H1 (cell line): ENCODE results near the gene VGLL4. TPM values are rescaled to one million over a fixed set of nuclear protein-coding genes. Genes with fewer than 3 reads are reported as not detected.
A peak's percentile ranks its signal among the peaks of the same experiment; 100 is the strongest.

Experiments
- CTCF ChIA-PET: fragments of 300-600 bp; sonication (Branson Sonifier 250); formaldehyde crosslinking; loops from one replicate; lab custom pipeline; 2021; ENCODE audit not compliant: partially characterized antibody; lab: Charles Lee
- POLR2A ChIA-PET: fragments of 300-600 bp; sonication (Branson Sonifier 250); formaldehyde crosslinking; loops from one replicate; lab custom pipeline; 2021; ENCODE audit warnings: inconsistent platforms; ENCODE audit not compliant: partially characterized antibody; lab: Charles Lee
- DNase-seq, 2 experiments: peaks; one replicate each; pipeline versions ENCODE4 v3.0.0 to v3.0.0-alpha.2; 2010 to 2022; ENCODE audit warnings: low spot score in 2 of 2, low read depth in 1 of 2, mixed read lengths in 1 of 2
- FAIRE-seq: peaks from 2 replicates; lab custom pipeline; 2011; peaks lifted over from hg19 to GRCh38; lab: Jason Lieb, UNC
- H2AFZ ChIP-seq: 2 replicates; pipeline ENCODE4 v1.8.1; 2012; ENCODE audit warnings: low read length, inconsistent platforms
- H2AK5ac ChIP-seq: 2 replicates; pipeline ENCODE4 v1.6.1; 2013; ENCODE audit warnings: low read depth, low read length
- H2BK120ac ChIP-seq: replicated peaks from 2 replicates; pipeline ENCODE3; 2013; ENCODE audit warnings: low read depth, low read length, inconsistent platforms
- H2BK12ac ChIP-seq: 2 replicates; pipeline ENCODE4 v1.6.1; 2013; ENCODE audit warnings: low read depth, low read length
- H2BK15ac ChIP-seq: 2 replicates; pipeline ENCODE4 v1.6.1; 2013; ENCODE audit warnings: low read length
- H2BK20ac ChIP-seq: 2 replicates; pipeline ENCODE4 v1.6.1; 2013; ENCODE audit warnings: low read length
- H2BK5ac ChIP-seq: 2 replicates; pipeline ENCODE4 v1.6.1; 2013; ENCODE audit warnings: low read depth, low read length
- H3K14ac ChIP-seq: 2 replicates; pipeline ENCODE4 v1.6.1; 2013; ENCODE audit warnings: inconsistent platforms; ENCODE audit not compliant: insufficient read length
- H3K18ac ChIP-seq: 2 replicates; pipeline ENCODE4 v1.6.1; 2013; ENCODE audit warnings: low read length; ENCODE audit errors: extremely low read depth
- H3K23ac ChIP-seq: 2 replicates; pipeline ENCODE4 v1.6.1; 2013; ENCODE audit warnings: inconsistent platforms; ENCODE audit not compliant: insufficient read length
- H3K23me2 ChIP-seq: 2 replicates; pipeline ENCODE4 v1.6.1; 2013; ENCODE audit warnings: low read depth, low read length
- H3K27ac ChIP-seq: 2 replicates; pipeline ENCODE4 v1.6.1; 2011; ENCODE audit warnings: low read depth, low read length, inconsistent platforms
- H3K27me3 ChIP-seq, 4 experiments: replicated peaks in 1 of 4; 1 replicate in 1 of 4; 2 replicates in 3 of 4; pipeline versions ENCODE4 v1.6.1 to v1.8.1; 2011 to 2013; ENCODE audit warnings: low read length in 3 of 4, mild to moderate bottlenecking in 3 of 4, inconsistent platforms in 2 of 4, mixed read lengths in 2 of 4, moderate library complexity in 1 of 4; ENCODE audit not compliant: control insufficient read depth in 3 of 4, insufficient read depth in 3 of 4; ENCODE audit errors: extremely low read depth in 1 of 4
- H3K36me3 ChIP-seq, 4 experiments: 2 replicates each; pipeline versions ENCODE4 v1.6.1 to v1.8.1; 2011 to 2013; ENCODE audit warnings: mild to moderate bottlenecking in 4 of 4, low read length in 3 of 4, moderate library complexity in 2 of 4, control low read depth in 1 of 4, inconsistent platforms in 1 of 4; ENCODE audit not compliant: insufficient read depth in 4 of 4, control insufficient read depth in 2 of 4
- H3K4ac ChIP-seq: replicated peaks from 2 replicates; pipeline ENCODE3; 2013; ENCODE audit warnings: low read length, low read depth, mixed read lengths, inconsistent platforms; ENCODE audit not compliant: insufficient read length
- H3K4me1 ChIP-seq, 4 experiments: replicated peaks in 1 of 4; 1 replicate in 1 of 4; 2 replicates in 3 of 4; pipeline versions ENCODE4 v1.6.1 to v1.8.1; 2011 to 2013; ENCODE audit warnings: low read length in 3 of 4, inconsistent platforms in 2 of 4, mixed read lengths in 1 of 4; ENCODE audit not compliant: insufficient read depth in 4 of 4, control insufficient read depth in 3 of 4
- H3K4me2 ChIP-seq, 2 experiments: 2 replicates each; pipeline versions ENCODE4 v1.6.1 to v1.8.1; 2011 to 2013; ENCODE audit warnings: low read depth in 2 of 2, low read length in 2 of 2, control low read depth in 1 of 2, inconsistent platforms in 1 of 2, mild to moderate bottlenecking in 1 of 2; ENCODE audit not compliant: insufficient read depth in 1 of 2
- H3K4me3 ChIP-seq, 4 experiments: fragments of 200-600, 300-600 bp in 1 of 4; sonication (generic), shearing (Covaris generic), sonication (Bioruptor Twin) in 1 of 4; 2 replicates each; pipeline versions ENCODE4 v1.5.1 to v1.8.1; 2011 to 2016; ENCODE audit warnings: low read length in 4 of 4, low read depth in 3 of 4, control low read depth in 2 of 4, inconsistent platforms in 2 of 4, mild to moderate bottlenecking in 2 of 4, mixed read lengths in 1 of 4, moderate library complexity in 1 of 4; ENCODE audit not compliant: insufficient read depth in 2 of 4; ENCODE audit errors: extremely low read depth in 1 of 4
- H3K56ac ChIP-seq: replicated peaks from 2 replicates; pipeline ENCODE3; 2013; ENCODE audit warnings: low read depth, mild to moderate bottlenecking, mixed read lengths, low read length, inconsistent platforms; ENCODE audit not compliant: insufficient read length
- H3K79me1 ChIP-seq: 2 replicates; pipeline ENCODE4 v1.6.1; 2013; ENCODE audit warnings: low read depth, low read length, control low read depth
- H3K79me2 ChIP-seq, 2 experiments: 2 replicates each; pipeline versions ENCODE4 v1.6.1 to v1.8.1; 2012 to 2013; ENCODE audit warnings: low read length in 2 of 2, mild to moderate bottlenecking in 2 of 2, inconsistent platforms in 1 of 2; ENCODE audit not compliant: insufficient read depth in 2 of 2, control insufficient read depth in 1 of 2
- H3K9ac ChIP-seq, 4 experiments: replicated peaks in 1 of 4; 1 replicate in 1 of 4; 2 replicates in 3 of 4; pipeline versions ENCODE4 v1.6.1 to v1.8.1; 2011 to 2013; ENCODE audit warnings: low read depth in 3 of 4, low read length in 3 of 4, control low read depth in 2 of 4, mild to moderate bottlenecking in 2 of 4, moderate library complexity in 2 of 4, inconsistent platforms in 1 of 4; ENCODE audit errors: extremely low read depth in 1 of 4
- H3K9me3 ChIP-seq, 2 experiments: 2 replicates each; pipeline versions ENCODE4 v1.6.1 to v1.8.1; 2012 to 2013; ENCODE audit warnings: mild to moderate bottlenecking in 2 of 2, moderate library complexity in 2 of 2, control low read depth in 1 of 2, inconsistent platforms in 1 of 2, low read depth in 1 of 2, low read length in 1 of 2, mixed read lengths in 1 of 2; ENCODE audit not compliant: insufficient read depth in 2 of 2
- H4K20me1 ChIP-seq, 2 experiments: replicated peaks in 1 of 2; 2 replicates each; pipeline versions ENCODE3 to v1.8.1; 2011 to 2013; ENCODE audit warnings: inconsistent platforms in 2 of 2, low read length in 2 of 2, mild to moderate bottlenecking in 1 of 2; ENCODE audit not compliant: insufficient read depth in 2 of 2, control insufficient read depth in 1 of 2
- H4K5ac ChIP-seq: 2 replicates; pipeline ENCODE4 v1.6.1; 2013; ENCODE audit warnings: low read length, low read depth, mixed read lengths, inconsistent platforms; ENCODE audit not compliant: insufficient read length
- H4K8ac ChIP-seq: 2 replicates; pipeline ENCODE4 v1.8.0; 2013; ENCODE audit warnings: mild to moderate bottlenecking, moderate library complexity, low read length, inconsistent platforms; ENCODE audit not compliant: insufficient read depth; ENCODE audit errors: extremely low read depth
- H4K91ac ChIP-seq: replicated peaks from 2 replicates; pipeline ENCODE3; 2013; ENCODE audit warnings: low read length, mixed read lengths, inconsistent platforms; ENCODE audit not compliant: insufficient read length
- CBX8 ChIP-seq: fragments of 300-800, 300-1000 bp; sonication (generic); IDR thresholded peaks from 2 replicates; pipeline ENCODE4 v1.7.1; 2016; ENCODE audit warnings: low read depth, low read length, borderline replicate concordance
- EGR1 ChIP-seq: IDR thresholded peaks from 2 replicates; pipeline ENCODE4 v1.6.1; 2011; ENCODE audit warnings: low read depth, low read length, borderline replicate concordance
- EZH2 ChIP-seq: fragments of 200-600 bp; sonication (generic); IDR thresholded peaks from 2 replicates; pipeline ENCODE4 v1.7.1; 2012; ENCODE audit warnings: low read depth, mild to moderate bottlenecking, moderate library complexity, low read length, inconsistent platforms; ENCODE audit not compliant: severe bottlenecking
- GTF2F1 ChIP-seq: IDR thresholded peaks from 2 replicates; pipeline ENCODE4 v1.6.1; 2012; ENCODE audit warnings: low read depth, low read length, improper control_type of control experiment, borderline replicate concordance
- JUND ChIP-seq: IDR thresholded peaks from 2 replicates; pipeline ENCODE4 v1.6.1; 2011; ENCODE audit warnings: mild to moderate bottlenecking, improper control_type of control experiment, low read length
- MAFK ChIP-seq: IDR thresholded peaks from 2 replicates; pipeline ENCODE4 v1.6.1; 2012; ENCODE audit warnings: low read depth, mild to moderate bottlenecking, improper control_type of control experiment, low read length
- POLR2AphosphoS5 ChIP-seq: IDR thresholded peaks from 2 replicates; pipeline ENCODE4 v1.6.1; 2011; ENCODE audit warnings: low read depth, low read length
- SIRT6 ChIP-seq: IDR thresholded peaks from one replicate; pipeline ENCODE4 v1.7.1; 2012; ENCODE audit warnings: low read length, inconsistent platforms
- SP1 ChIP-seq: IDR thresholded peaks from 2 replicates; pipeline ENCODE4 v1.6.1; 2011; ENCODE audit warnings: low read depth, low read length
- SRF ChIP-seq: IDR thresholded peaks from 2 replicates; pipeline ENCODE4 v1.6.1; 2011; ENCODE audit warnings: mild to moderate bottlenecking, low read depth, low read length, moderate library complexity
- TBP ChIP-seq: IDR thresholded peaks from 2 replicates; pipeline ENCODE4 v1.6.1; 2011; ENCODE audit warnings: low read depth, low read length, improper control_type of control experiment
- ZNF274 ChIP-seq: IDR thresholded peaks from 2 replicates; pipeline ENCODE4 v1.7.0; 2012; ENCODE audit warnings: low read length, borderline replicate concordance; ENCODE audit errors: extremely low read depth
- WGBS, 2 experiments: shearing (Covaris generic) in 1 of 2; methylation state at CpG; one replicate each; pipeline versions ENCODE4 v1.1.6 to v1.1.7; 2013 to 2015; ENCODE audit warnings: low lambda C conversion rate in 2 of 2, mixed read lengths in 2 of 2, inconsistent platforms in 1 of 2, low coverage in 1 of 2, missing lambda C conversion rate in 1 of 2; ENCODE audit not compliant: insufficient replicate concordance in 2 of 2, insufficient coverage in 1 of 2, insufficient read length in 1 of 2; ENCODE audit errors: extremely low coverage in 1 of 2, missing lambda C conversion rate in 1 of 2; 5-methylcytosine and 5-hydroxymethylcytosine counted together
- polyA plus RNA-seq, 7 experiments: library from polyadenylated mRNA; depleted of rRNA in 3 of 7; stranded (reverse) in 5 of 7; unstranded in 2 of 7; fragments of >200 nt in 5 of 7; fragments of 200-250 nt in 2 of 7; gene quantifications; 1 replicate in 5 of 7; 2 replicates in 1 of 7; 4 replicates in 1 of 7; pipeline versions ENCODE4 v1.2.1 to v1.2.3, GENCODE V29; 2011 to 2013; ENCODE audit warnings: missing spikeins in 2 of 7, mixed read lengths in 2 of 7
- total RNA-seq: library from RNA; stranded (reverse); fragmentation: NEBNext Ultra II Directional; extraction: Animal tissue kit (Norgen Biotek cat#: 25700); gene quantifications from 2 replicates; pipeline ENCODE4 v1.2.1, GENCODE V29; 2021
- TF ChIP-seq, protein P1 (sequence below): IDR thresholded peaks from 2 replicates; pipeline ENCODE4 v1.6.1; 2011; ENCODE audit warnings: low read length, improper control_type of control experiment
- TF ChIP-seq, protein P2 (sequence below): IDR thresholded peaks from 2 replicates; pipeline ENCODE4 v1.6.1; 2012; ENCODE audit warnings: inconsistent platforms

The VGLL4 gene
- total and polyA plus RNA-seq, 2 of the 8 experiments (the other 6 are each of a cell fraction or from before 2014, with no cell fraction given), result 45.1 to 50.0 TPM

DNA sequence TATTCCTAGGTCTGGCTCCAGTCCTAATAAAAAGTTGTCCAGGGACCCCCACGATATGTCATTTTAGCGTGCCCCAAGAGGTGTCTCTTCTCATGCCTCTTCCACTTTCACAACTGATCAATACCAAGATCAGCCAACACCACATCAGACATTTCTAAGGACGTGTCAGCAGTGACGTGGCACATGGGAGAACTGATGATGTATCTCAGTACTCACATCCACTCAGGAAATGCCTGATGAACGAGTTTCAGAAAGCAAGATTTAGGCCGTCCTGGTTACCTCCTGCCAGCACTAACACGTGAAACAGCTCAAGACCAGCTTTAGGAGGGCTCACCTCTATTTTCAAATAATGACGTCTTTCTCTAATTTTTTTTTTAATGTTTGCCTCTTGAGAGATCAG, 19.6 kb downstream of the VGLL4 start:
- H4K5ac ChIP-seq, result no peak overlapping the region
- H3K23me2 ChIP-seq, result no peaks in the 10 kb centered on the region
- H2BK5ac ChIP-seq, result no peak overlapping the region
- H3K18ac ChIP-seq, result no peak overlapping the region
- no peak overlapping the region for H2BK12ac ChIP-seq
- H3K36me3 ChIP-seq, result no peaks in the 10 kb centered on the region
- H3K4me3 ChIP-seq, result no peak overlapping the region
- H3K27ac ChIP-seq, result 0 out of 2 replicates have a peak overlapping the region, but pooled peaks have one; percentile 14
- H2AK5ac ChIP-seq, result no peak overlapping the region
- CTCF ChIA-PET, result interaction anchor here (0.6 to 3.8 kb wide), 2 partner anchors 8 to 71 kb away, joined by 5 to 18 read pairs; no protein-coding TSS in a partner anchor
- WGBS, 2 experiments, result 95% methylated on average over 8 of the region's 8 CpGs; no CpG with 5 or more reads in 1 of the 2 experiments
- FAIRE-seq (no peak), DNase-seq (no peak)
- no peak overlapping the region for H3K4ac ChIP-seq
- no peak overlapping the region; a peak in 1 of 4 replicates for H3K4me2 ChIP-seq
- H3K9ac ChIP-seq, result no peak overlapping the region
- peaks cover 9% of the 10 kb centered on the region for H3K79me1 ChIP-seq
- H2BK20ac ChIP-seq, result no peak overlapping the region
- no peak overlapping the region for H2AFZ ChIP-seq
- H4K20me1 ChIP-seq, result peaks cover 16 to 25% of the 10 kb centered on the region in 2 experiments
- H2BK15ac ChIP-seq, result no peak overlapping the region
- POLR2A ChIA-PET, result interaction anchor here (1.1 kb wide), 1 partner anchor 65 kb away, joined by 3 read pairs; no protein-coding TSS in a partner anchor
- no peak overlapping the region for H3K23ac ChIP-seq
- no peak overlapping the region for H2BK120ac ChIP-seq
- H4K8ac ChIP-seq, result no peak overlapping the region
- no peaks in the 10 kb centered on the region for H3K27me3 ChIP-seq
- peaks cover 3 to 8% (median 5%) of the 10 kb centered on the region in 4 experiments for H3K4me1 ChIP-seq
- H3K14ac ChIP-seq, result no peak overlapping the region
- no peak overlapping the region for H3K56ac ChIP-seq
- H3K79me2 ChIP-seq, result peaks cover 10 to 99% of the 10 kb centered on the region in 2 experiments
- no peak overlapping the region for H4K91ac ChIP-seq
- no peaks in the 10 kb centered on the region for H3K9me3 ChIP-seq
- TF ChIP-seq SRF (no peak), EZH2 (no peak), MAFK (no peak), SIRT6 (no peak), SP1 (no peak), EGR1 (no peak), ZNF274 (no peak), JUND (no peak), TBP (no peak), GTF2F1 (no peak), CBX8 (no peak), POLR2AphosphoS5 (no peak)
- TF ChIP-seq, protein P1, sequence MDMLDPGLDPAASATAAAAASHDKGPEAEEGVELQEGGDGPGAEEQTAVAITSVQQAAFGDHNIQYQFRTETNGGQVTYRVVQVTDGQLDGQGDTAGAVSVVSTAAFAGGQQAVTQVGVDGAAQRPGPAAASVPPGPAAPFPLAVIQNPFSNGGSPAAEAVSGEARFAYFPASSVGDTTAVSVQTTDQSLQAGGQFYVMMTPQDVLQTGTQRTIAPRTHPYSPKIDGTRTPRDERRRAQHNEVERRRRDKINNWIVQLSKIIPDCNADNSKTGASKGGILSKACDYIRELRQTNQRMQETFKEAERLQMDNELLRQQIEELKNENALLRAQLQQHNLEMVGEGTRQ, result no peak
- TF ChIP-seq, protein P2, sequence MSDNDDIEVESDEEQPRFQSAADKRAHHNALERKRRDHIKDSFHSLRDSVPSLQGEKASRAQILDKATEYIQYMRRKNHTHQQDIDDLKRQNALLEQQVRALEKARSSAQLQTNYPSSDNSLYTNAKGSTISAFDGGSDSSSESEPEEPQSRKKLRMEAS, result no peak
